ENCODE results near the gene FLOT2. TPM values are rescaled to one million over a fixed set of nuclear protein-coding genes. Genes with fewer than 3 reads are reported as not detected.

The FLOT2 gene, protein sequence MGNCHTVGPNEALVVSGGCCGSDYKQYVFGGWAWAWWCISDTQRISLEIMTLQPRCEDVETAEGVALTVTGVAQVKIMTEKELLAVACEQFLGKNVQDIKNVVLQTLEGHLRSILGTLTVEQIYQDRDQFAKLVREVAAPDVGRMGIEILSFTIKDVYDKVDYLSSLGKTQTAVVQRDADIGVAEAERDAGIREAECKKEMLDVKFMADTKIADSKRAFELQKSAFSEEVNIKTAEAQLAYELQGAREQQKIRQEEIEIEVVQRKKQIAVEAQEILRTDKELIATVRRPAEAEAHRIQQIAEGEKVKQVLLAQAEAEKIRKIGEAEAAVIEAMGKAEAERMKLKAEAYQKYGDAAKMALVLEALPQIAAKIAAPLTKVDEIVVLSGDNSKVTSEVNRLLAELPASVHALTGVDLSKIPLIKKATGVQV
- 10 to 100 TPM; 39.3 to 44.0 TPM for total RNA-seq

DNA sequence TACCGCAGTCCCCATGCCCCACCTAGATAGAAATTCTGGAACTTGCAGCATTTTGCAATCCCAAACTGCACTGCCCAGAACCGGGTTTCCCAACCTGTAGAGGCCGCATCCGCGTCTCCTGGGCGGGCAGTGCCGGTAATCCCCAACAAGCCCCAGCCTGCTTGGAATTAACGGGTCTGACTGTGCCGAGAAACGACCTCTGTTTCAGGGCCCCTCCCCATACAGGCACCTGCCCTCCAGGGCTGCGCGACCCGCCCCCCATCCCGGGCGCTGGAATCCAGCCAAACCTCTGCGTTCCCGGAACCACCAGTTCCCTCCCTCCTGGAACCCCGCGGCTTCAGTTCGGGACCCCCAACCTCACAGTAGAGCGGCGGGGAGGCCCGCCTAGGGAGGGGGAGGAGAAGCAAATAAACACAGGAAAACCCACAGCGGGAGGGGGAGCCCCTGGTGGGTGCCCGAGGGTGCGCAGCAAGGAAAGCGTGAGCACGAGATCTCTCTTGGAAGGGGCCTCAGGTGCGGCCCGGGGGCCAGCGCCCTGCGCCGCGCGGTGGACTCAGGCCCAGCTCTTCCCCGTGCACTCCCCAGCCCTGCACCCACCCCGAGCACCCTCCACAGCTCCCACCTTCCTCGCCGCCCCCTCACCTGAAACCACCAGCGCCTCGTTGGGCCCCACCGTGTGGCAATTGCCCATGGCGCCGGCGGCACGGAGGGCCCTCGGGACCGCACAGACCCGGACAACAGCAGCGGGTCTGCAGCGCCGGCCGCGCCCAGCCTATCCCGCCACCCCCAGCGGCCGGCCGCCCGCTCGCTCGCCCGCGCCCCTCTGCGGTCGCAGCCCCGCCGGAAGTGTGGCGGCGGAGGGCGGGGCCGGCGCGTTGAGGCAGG lies at the start of gene FLOT2:
Gene FLOT2, minus strand, starts transcription at position 850 of the 885 bp plus-strand sequence. Its CDS starts 159 bp downstream, at position 691.

DNA sequence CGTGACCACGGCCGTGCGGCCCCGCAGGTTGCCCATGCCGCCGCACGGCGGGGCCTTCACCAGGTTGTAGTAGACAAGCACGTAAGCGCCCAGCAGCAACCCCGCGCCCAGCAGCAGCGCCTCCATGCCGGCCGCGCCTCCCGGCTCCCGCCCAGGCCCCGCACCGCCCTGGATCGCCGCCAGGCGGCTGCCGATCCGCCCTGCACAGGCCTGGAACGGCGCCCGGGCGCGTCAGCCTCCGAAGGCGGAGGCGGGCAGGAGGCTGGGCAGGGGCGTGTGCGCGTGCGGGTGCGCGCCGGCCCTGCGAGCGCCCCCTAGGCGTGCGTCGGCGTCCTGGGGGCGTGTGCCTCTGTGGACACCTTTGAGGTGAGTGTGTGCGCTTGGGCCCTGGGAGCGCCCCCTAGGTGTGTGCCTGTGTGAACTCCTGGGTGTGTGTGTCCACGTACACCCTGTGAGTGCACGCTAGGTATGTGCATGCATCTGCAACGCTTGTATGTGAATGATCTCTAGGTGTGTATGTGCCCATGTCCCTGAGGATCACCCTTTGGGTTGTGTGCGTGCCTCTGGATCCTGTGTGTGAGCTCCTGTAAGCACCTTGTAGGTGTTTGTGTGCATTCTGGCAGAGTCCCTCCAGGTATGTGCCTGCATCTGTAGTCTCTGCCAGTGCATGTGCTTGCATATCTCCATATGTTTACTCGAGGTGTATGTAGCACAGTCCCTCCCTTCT lies 5.4 kb upstream of the FLOT2 start, which contains the start of gene DHRS13:
Gene DHRS13, minus strand, starts transcription at position 261 of the 727 bp plus-strand sequence. Its CDS starts 135 bp downstream, at position 126.

DNA sequence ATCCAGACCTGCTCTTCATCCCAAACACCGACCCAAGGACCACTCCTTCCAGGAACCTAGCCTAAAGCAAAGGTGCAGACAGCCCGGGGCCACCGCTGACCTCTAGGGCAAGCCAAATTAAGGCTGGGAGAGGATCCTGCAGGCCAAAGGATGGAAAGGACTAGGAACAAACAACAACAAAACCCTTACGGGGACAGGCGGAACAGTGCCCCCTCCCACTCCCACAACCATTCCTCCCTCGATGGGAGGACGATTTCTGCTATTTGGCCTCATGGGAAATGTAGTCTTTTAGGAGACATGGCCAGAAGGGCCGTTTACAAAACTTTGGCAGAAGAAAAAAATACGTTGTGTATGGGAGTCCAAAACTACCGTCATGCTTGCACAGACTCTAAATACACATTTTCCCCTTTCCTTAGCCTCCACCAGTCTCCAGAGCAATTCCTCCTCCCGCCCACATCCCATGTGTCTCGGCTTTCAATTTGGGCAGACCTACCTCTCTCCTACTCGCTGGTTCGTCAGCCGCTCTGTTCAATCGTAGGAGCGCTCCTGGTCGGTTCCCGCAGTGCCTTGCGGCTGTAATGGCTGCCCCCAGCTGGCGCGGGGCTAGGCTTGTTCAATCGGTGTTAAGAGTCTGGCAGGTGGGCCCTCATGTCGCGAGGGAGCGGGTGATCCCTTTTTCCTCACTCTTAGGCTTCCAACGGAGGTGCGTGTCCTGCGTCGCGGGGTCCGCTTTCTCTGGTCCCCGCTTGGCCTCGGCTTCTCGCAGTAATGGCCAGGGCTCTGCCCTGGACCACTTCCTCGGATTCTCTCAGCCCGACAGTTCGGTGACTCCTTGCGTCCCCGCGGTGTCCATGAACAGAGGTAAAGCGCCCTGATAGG lies 42.8 kb downstream of the FLOT2 start, which contains the start of gene ERAL1:
Gene ERAL1, plus strand, starts transcription at position 560 of the 879 bp plus-strand sequence. Its CDS starts 19 bp downstream, at position 579.

DNA sequence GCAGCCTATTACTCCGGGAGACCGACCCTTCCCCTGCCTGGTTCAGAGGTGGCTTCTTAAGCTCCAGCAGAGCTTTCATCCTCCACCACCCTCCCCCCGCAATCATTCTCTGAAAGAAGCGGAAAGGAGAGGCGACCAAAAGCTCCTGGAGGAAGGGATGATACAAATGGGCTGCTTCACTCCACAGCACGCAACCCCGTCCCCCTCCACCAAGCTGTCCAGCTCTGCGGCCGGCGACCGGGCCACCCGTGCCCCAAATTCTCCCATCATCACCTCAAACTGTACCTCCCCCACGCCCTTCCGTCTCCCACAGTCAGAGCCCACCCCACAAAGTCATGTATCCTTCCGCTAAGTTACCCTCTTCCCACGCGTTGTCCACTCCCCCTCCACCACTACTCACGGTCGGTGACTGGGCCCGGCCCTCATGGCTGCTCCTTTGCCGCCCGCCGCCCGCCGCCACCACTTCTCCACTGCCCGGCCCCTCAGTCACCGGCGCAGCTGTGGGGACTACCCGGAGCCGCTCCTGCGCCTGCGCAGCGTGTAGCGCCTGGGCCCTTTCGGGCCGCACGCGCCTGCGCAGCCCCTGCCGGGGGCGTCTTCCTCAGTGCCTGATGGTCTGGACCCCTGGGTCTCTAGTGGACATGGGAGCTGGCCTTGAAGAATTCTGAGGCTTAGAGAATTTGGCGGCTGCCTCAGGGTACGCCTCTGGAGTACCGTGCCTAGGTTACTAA lies 55.1 kb downstream of the FLOT2 start, which contains the start of gene FAM222B:
Gene FAM222B, minus strand, starts transcription at position 509 of the 731 bp plus-strand sequence. CDS start 76,123 bp downstream, outside the sequence.

Small RNA genes within 50 kb of the gene (small RNA-seq; reads per million reads assigned to genes)
- 0 reads per million in 2 donors for gene RF00019

Other genes starting within 250 kb of the FLOT2 start
- gene SDF2, start 235.8 kb downstream of the FLOT2 start, total RNA-seq, result 10 to 100 TPM; 38.5 to 40.6 TPM
- gene SUPT6H, start 235.5 kb downstream of the FLOT2 start, total RNA-seq, result 10 to 100 TPM; 43.6 to 45.1 TPM
- 1 to 10 TPM in 1 of 2 donors, under 1 TPM in 1; 0.69 to 1.3 TPM for gene PROCA1, start 185.8 kb downstream of the FLOT2 start, total RNA-seq
- 100 to 1,000 TPM in 1 of 2 donors, 10 to 100 TPM in 1; 83.6 to 111 TPM for gene RAB34, start 179.9 kb downstream of the FLOT2 start, total RNA-seq
- 100 to 1,000 TPM; 276 to 521 TPM for gene RPL23A, start 177.7 kb downstream of the FLOT2 start, total RNA-seq
- gene TLCD1, start 171.5 kb downstream of the FLOT2 start, total RNA-seq, result 1 to 10 TPM; 4.3 to 5.2 TPM
- 1 to 10 TPM; 1.4 to 2.3 TPM for gene NEK8, start 168.9 kb downstream of the FLOT2 start, total RNA-seq
- gene TRAF4, start 153.7 kb downstream of the FLOT2 start, total RNA-seq, result 10 to 100 TPM; 43.4 to 69.3 TPM
- 10 to 100 TPM; 13.7 to 20.0 TPM for gene FAM222B, start 54.9 kb downstream of the FLOT2 start, total RNA-seq
- 10 to 100 TPM; 56.3 to 57.8 TPM for gene ERAL1, start 42.7 kb downstream of the FLOT2 start, total RNA-seq
- gene DHRS13, start 5.3 kb upstream of the FLOT2 start, total RNA-seq, result 10 to 100 TPM; 12.0 to 13.1 TPM
- 10 to 100 TPM; 16.9 to 21.3 TPM for gene PHF12, start 53.8 kb upstream of the FLOT2 start, total RNA-seq
- not detected for gene SEZ6, start 108.3 kb upstream of the FLOT2 start, total RNA-seq
- gene PIPOX, start 145.4 kb upstream of the FLOT2 start, total RNA-seq, result 1 to 10 TPM; 1.0 to 1.7 TPM